Measurements from ENCODE around the gene GJC3.
A peak's percentile ranks its signal among the peaks of the same experiment; 100 is the strongest.

The GJC3 gene

GRCh38 chr7:99928994-99929729, at the start of gene GJC3:
Gene GJC3, minus strand, starts transcription at chr7:99929620. Its CDS starts 0 bp downstream, at chr7:99929620.
- peak; percentile 73 for TF ChIP-seq USF1 (IDR thresholded peaks at IDR 0.05)
- no peak for TF ChIP-seq REST (IDR thresholded peaks at IDR 0.05; ENCODE audit: low read depth)
- TF ChIP-seq EGR1 (IDR thresholded peaks at IDR 0.05) = no peak
- peak; percentile 36; the same call in 1 of the 2 replicates for TF ChIP-seq RAD21 (IDR thresholded peaks at IDR 0.05; ENCODE audit: low read depth)

- TF ChIP-seq TAF1 (IDR thresholded peaks at IDR 0.05; ENCODE audit: low read depth) (no peak), USF1 (IDR thresholded peaks at IDR 0.05) (no peak), RAD21 (IDR thresholded peaks at IDR 0.05; ENCODE audit: low read depth) (no peak), TCF12 (IDR thresholded peaks at IDR 0.05; ENCODE audit: low read depth) (no peak), CEBPB (IDR thresholded peaks at IDR 0.05) (no peak), TEAD4 (IDR thresholded peaks at IDR 0.05) (no peak), MAX (IDR thresholded peaks at IDR 0.05) (no peak), EGR1 (IDR thresholded peaks at IDR 0.05) (no peak), NFIC (IDR thresholded peaks at IDR 0.05) (no peak), EP300 (IDR thresholded peaks at IDR 0.05; ENCODE audit: borderline replicate concordance) (no peak), REST (IDR thresholded peaks at IDR 0.05; ENCODE audit: low read depth) (no peak), CREB1 (IDR thresholded peaks at IDR 0.05; ENCODE audit: low read depth) (no peak), FOXM1 (IDR thresholded peaks at IDR 0.05; ENCODE audit: borderline replicate concordance, low read depth) (no peak), ZBTB7A (IDR thresholded peaks at IDR 0.05; ENCODE audit: low read depth) (no peak), YY1 (IDR thresholded peaks at IDR 0.05; ENCODE audit: low read depth) (no peak)
Measured at GRCh38 chr7:99976626-99977025, 47.2 kb upstream of the GJC3 start.

GRCh38 chr7:99975782-99976521, 46.5 kb upstream of the GJC3 start, which contains the start of gene AZGP1:
Gene AZGP1, minus strand, starts transcription at chr7:99976031. Its CDS starts 11 bp downstream, at chr7:99976020.
- TF ChIP-seq TAF1 (IDR thresholded peaks at IDR 0.05; ENCODE audit: low read depth) (no peak), TEAD4 (IDR thresholded peaks at IDR 0.05) (no peak), NFIC (IDR thresholded peaks at IDR 0.05) (no peak), EGR1 (IDR thresholded peaks at IDR 0.05) (no peak), FOXM1 (IDR thresholded peaks at IDR 0.05; ENCODE audit: borderline replicate concordance, low read depth) (no peak), ZBTB7A (IDR thresholded peaks at IDR 0.05; ENCODE audit: low read depth) (no peak), TCF12 (IDR thresholded peaks at IDR 0.05; ENCODE audit: low read depth) (no peak), MAX (IDR thresholded peaks at IDR 0.05) (no peak)

- no peak for TF ChIP-seq CREB1 (IDR thresholded peaks at IDR 0.05; ENCODE audit: low read depth)
- no peak for TF ChIP-seq RAD21 (IDR thresholded peaks at IDR 0.05; ENCODE audit: low read depth)
- no peak for TF ChIP-seq USF1 (IDR thresholded peaks at IDR 0.05)
- TF ChIP-seq EGR1 (IDR thresholded peaks at IDR 0.05) = no peak
- TF ChIP-seq NFIC (IDR thresholded peaks at IDR 0.05) = no peak
- no peak for TF ChIP-seq FOXM1 (IDR thresholded peaks at IDR 0.05; ENCODE audit: borderline replicate concordance, low read depth)
- no peak for TF ChIP-seq CEBPB (IDR thresholded peaks at IDR 0.05)
- TF ChIP-seq YY1 (IDR thresholded peaks at IDR 0.05; ENCODE audit: low read depth) = no peak
- TF ChIP-seq EP300 (IDR thresholded peaks at IDR 0.05; ENCODE audit: borderline replicate concordance) = no peak
- TF ChIP-seq TAF1 (IDR thresholded peaks at IDR 0.05; ENCODE audit: low read depth) = no peak
- no peak for TF ChIP-seq MAX (IDR thresholded peaks at IDR 0.05)
- no peak for TF ChIP-seq ZBTB7A (IDR thresholded peaks at IDR 0.05; ENCODE audit: low read depth)
- TF ChIP-seq TCF12 (IDR thresholded peaks at IDR 0.05; ENCODE audit: low read depth) = no peak
Measured at GRCh38 chr7:99974681-99975080, 45.3 kb upstream of the GJC3 start.

GRCh38 chr7:99971242-99971641, 41.8 kb upstream of the GJC3 start:
- no peak for TF ChIP-seq CREB1 (IDR thresholded peaks at IDR 0.05; ENCODE audit: low read depth)
- TF ChIP-seq MAX (IDR thresholded peaks at IDR 0.05) = no peak
- no peak for TF ChIP-seq RAD21 (IDR thresholded peaks at IDR 0.05; ENCODE audit: low read depth)
- no peak for TF ChIP-seq CEBPB (IDR thresholded peaks at IDR 0.05)
- no peak for TF ChIP-seq TEAD4 (IDR thresholded peaks at IDR 0.05)
- TF ChIP-seq TAF1 (IDR thresholded peaks at IDR 0.05; ENCODE audit: low read depth) = no peak
- TF ChIP-seq YY1 (IDR thresholded peaks at IDR 0.05; ENCODE audit: low read depth) = no peak
- TF ChIP-seq USF1 (IDR thresholded peaks at IDR 0.05) = no peak
- no peak for TF ChIP-seq REST (IDR thresholded peaks at IDR 0.05; ENCODE audit: low read depth)
- TF ChIP-seq EP300 (IDR thresholded peaks at IDR 0.05; ENCODE audit: borderline replicate concordance) = no peak
- TF ChIP-seq TCF12 (IDR thresholded peaks at IDR 0.05; ENCODE audit: low read depth) = no peak
- TF ChIP-seq NFIC (IDR thresholded peaks at IDR 0.05) = no peak
- no peak for TF ChIP-seq ZBTB7A (IDR thresholded peaks at IDR 0.05; ENCODE audit: low read depth)
